ENCODE measurements around the gene PRKG1.
"Not testable (repeated sequence)": the region's sequence is repeated elsewhere in the genome, so short reads cannot be mapped to it uniquely, and the experiment has no call there.

Gene PRKG1

DNA sequence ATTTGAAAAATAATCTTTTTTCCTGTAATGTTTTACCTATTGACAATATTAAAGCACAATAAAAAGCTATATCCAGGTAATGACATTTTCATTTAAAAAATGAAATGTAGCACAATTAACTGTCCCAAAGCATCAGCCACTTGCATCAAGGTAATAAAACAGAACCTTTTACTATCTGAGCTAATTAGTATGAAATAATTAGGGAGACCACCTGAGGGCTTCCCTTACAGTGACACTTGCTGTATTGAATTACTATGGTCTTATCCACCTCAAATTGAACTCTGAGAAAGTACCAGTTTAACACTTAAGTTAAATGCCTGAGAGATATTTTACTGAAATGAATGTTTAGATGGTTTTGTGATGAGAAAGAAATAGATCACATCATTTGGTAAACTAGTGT is 1120.4 kb downstream of the PRKG1 start:
- Histone ChIP-seq H3K27me3 (ENCODE audit: low read length) (no peaks in the 10 kb centered on the region), H4K20me1 (ENCODE audit: low read depth, low read length) (no peaks in the 10 kb centered on the region), H3K4me3 (ENCODE audit: insufficient read depth, low read length, poor library complexity, severe bottlenecking) (no peak overlapping the region), H3K4me2 (ENCODE audit: low read depth, low read length, poor library complexity, severe bottlenecking) (no peak overlapping the region), H3K27ac (ENCODE audit: low read depth, low read length) (no peak overlapping the region), H3K9me2 (replicated peaks; ENCODE audit: insufficient read depth, low read length) (no peaks in the 10 kb centered on the region), H3K9ac (ENCODE audit: low read length) (no peak overlapping the region), H3K79me2 (ENCODE audit: insufficient read depth, low read length) (no peaks in the 10 kb centered on the region), H3K9me3 (ENCODE audit: insufficient read depth, low read length) (no peaks in the 10 kb centered on the region), H2AFZ (ENCODE audit: low read depth, low read length, severe bottlenecking) (no peak overlapping the region), H3F3A (ENCODE audit: insufficient read depth) (no peaks in the 10 kb centered on the region), H3K36me3 (ENCODE audit: low read length) (no peaks in the 10 kb centered on the region)
- no peak for TF ChIP-seq CTCF (IDR thresholded peaks at IDR 0.05; ENCODE audit: insufficient read depth, low read length, poor library complexity, severe bottlenecking)
- TF ChIP-seq EZH2phosphoT487 (conservative IDR thresholded peaks at IDR 0.05; ENCODE audit: low read length): no peak

DNA sequence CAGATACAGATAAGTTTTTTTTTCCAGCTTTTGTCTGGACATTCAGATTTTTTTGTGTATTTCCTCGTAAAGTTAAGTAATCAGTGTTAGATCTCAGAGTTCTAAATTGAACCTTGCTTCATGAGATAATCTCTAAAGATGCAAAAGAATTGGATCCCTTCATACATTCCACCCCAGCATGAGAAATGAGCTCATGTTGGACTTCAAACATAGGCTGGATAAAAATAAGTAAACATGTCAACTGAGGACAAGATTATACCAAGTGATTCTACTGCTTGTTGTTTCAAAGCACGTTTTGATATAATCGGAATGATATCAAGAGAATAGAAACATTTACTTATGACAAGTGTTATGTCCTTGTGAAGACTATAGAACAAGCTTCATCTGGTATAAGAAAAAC is 1122.8 kb downstream of the PRKG1 start:
- H3K4me3 ChIP-seq (ENCODE audit: insufficient read depth, low read length, poor library complexity, severe bottlenecking): no peak overlapping the region
- no peak overlapping the region for H3K4me2 ChIP-seq (ENCODE audit: low read depth, low read length, poor library complexity, severe bottlenecking)
- H3K36me3 ChIP-seq (ENCODE audit: low read length): no peaks in the 10 kb centered on the region
- no peaks in the 10 kb centered on the region for H3K79me2 ChIP-seq (ENCODE audit: insufficient read depth, low read length)
- TF ChIP-seq CTCF (IDR thresholded peaks at IDR 0.05; ENCODE audit: insufficient read depth, low read length, poor library complexity, severe bottlenecking) (no peak), EZH2phosphoT487 (conservative IDR thresholded peaks at IDR 0.05; ENCODE audit: low read length) (no peak)
- no peaks in the 10 kb centered on the region for H3K27me3 ChIP-seq (ENCODE audit: low read length)
- H2AFZ ChIP-seq (ENCODE audit: low read depth, low read length, severe bottlenecking): no peak overlapping the region
- no peaks in the 10 kb centered on the region for H3K9me3 ChIP-seq (ENCODE audit: insufficient read depth, low read length)
- H3K9me2 ChIP-seq (replicated peaks; ENCODE audit: insufficient read depth, low read length): no peaks in the 10 kb centered on the region; the same call in 1 of the 2 replicates
- H3F3A ChIP-seq (ENCODE audit: insufficient read depth): no peaks in the 10 kb centered on the region
- no peak overlapping the region for H3K27ac ChIP-seq (ENCODE audit: low read depth, low read length)
- no peaks in the 10 kb centered on the region for H4K20me1 ChIP-seq (ENCODE audit: low read depth, low read length)
- no peak overlapping the region for H3K9ac ChIP-seq (ENCODE audit: low read length)

GRCh38 chr10:52198540-52198939 is 1124.3 kb downstream of the PRKG1 start:
- Histone ChIP-seq H3K9me2 (replicated peaks; ENCODE audit: insufficient read depth, low read length) (no peaks in the 10 kb centered on the region; the same call in 1 of the 2 replicates), H3K4me3 (ENCODE audit: insufficient read depth, low read length, poor library complexity, severe bottlenecking) (no peak overlapping the region), H3F3A (ENCODE audit: insufficient read depth) (no peaks in the 10 kb centered on the region), H3K27ac (ENCODE audit: low read depth, low read length) (no peak overlapping the region), H2AFZ (ENCODE audit: low read depth, low read length, severe bottlenecking) (no peak overlapping the region), H3K9ac (ENCODE audit: low read length) (no peak overlapping the region), H3K27me3 (ENCODE audit: low read length) (no peaks in the 10 kb centered on the region), H3K4me2 (ENCODE audit: low read depth, low read length, poor library complexity, severe bottlenecking) (no peak overlapping the region), H3K9me3 (ENCODE audit: insufficient read depth, low read length) (no peaks in the 10 kb centered on the region), H3K36me3 (ENCODE audit: low read length) (no peaks in the 10 kb centered on the region), H4K20me1 (ENCODE audit: low read depth, low read length) (no peaks in the 10 kb centered on the region), H3K79me2 (ENCODE audit: insufficient read depth, low read length) (no peaks in the 10 kb centered on the region)
- no peak for TF ChIP-seq CTCF (IDR thresholded peaks at IDR 0.05; ENCODE audit: insufficient read depth, low read length, poor library complexity, severe bottlenecking)
- no peak for TF ChIP-seq EZH2phosphoT487 (conservative IDR thresholded peaks at IDR 0.05; ENCODE audit: low read length)

DNA sequence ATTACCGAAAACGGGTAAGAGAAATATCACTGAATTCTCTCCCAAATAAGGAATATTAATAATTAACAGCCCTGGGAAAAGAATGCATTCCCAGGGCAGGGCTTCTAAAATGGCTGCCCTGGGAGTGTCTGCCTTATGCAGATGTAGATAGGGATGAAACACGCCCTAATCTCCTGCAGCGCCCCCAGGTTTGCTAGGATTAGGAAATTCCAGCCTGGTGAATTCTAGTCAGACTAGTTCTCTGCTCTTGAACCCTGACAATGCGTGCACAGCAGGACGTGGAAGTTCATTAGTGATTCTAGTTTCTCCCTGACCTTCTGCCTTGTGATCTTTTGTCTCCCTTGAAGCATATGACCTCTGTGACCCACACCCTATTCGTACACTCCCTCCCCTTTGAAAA is 1130.6 kb downstream of the PRKG1 start:
- not testable (repeated sequence) for H3K36me3 ChIP-seq (ENCODE audit: low read length); H3K79me2 ChIP-seq (ENCODE audit: insufficient read depth, low read length); H3K27ac ChIP-seq (ENCODE audit: low read depth, low read length); H3K9me3 ChIP-seq (ENCODE audit: insufficient read depth, low read length); H3K27me3 ChIP-seq (ENCODE audit: low read length); H3K4me2 ChIP-seq (ENCODE audit: low read depth, low read length, poor library complexity, severe bottlenecking); H3K9ac ChIP-seq (ENCODE audit: low read length); H3K9me2 ChIP-seq (replicated peaks; ENCODE audit: insufficient read depth, low read length); H3F3A ChIP-seq (ENCODE audit: insufficient read depth); H3K4me3 ChIP-seq (ENCODE audit: insufficient read depth, low read length, poor library complexity, severe bottlenecking); H2AFZ ChIP-seq (ENCODE audit: low read depth, low read length, severe bottlenecking); H4K20me1 ChIP-seq (ENCODE audit: low read depth, low read length)
